ENCODE measurements around the gene MEGF11.

The MEGF11 gene

DNA sequence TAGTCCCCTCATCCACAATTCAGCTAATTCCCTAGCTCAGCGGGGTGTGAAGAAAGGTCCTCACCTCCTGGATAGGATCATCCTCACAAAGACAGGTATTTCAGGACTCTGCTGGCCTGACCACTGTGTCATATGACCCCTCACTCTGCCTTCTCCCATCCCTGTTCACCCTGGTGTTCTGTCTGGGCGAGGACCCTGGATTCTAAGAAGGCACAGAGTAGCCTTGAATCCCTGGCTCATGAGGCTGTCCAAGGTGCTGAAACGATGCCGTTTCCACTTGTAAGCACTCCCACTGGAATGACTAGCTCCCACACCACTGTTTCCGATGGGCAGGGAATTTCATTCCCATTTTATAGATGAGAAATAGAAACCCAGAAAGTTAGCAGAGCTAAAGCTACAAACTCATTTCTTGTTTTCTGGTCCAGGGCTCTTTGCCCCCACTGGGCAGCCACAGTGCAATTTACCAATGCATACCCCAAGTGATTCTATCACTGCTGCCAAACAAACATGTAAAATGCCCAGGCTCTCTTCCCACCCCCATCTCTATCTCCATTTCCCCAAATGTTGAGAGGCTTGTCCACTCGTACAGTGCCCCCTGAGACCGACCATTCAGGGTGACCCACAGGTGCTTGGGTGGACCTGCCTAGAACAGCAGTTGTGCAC, 301.0 kb downstream of the MEGF11 start:
- no peaks in the 10 kb centered on the region for H3K9me3 ChIP-seq (ENCODE audit: low read length)
- H3K9me2 ChIP-seq (ENCODE audit: low read depth, low read length) = no peaks in the 10 kb centered on the region
- no peaks in the 10 kb centered on the region for H3K79me2 ChIP-seq (ENCODE audit: insufficient read depth, low read length)
- no peaks in the 10 kb centered on the region for H3K36me3 ChIP-seq (ENCODE audit: insufficient read depth, low read length)
- TF ChIP-seq, protein P1, sequence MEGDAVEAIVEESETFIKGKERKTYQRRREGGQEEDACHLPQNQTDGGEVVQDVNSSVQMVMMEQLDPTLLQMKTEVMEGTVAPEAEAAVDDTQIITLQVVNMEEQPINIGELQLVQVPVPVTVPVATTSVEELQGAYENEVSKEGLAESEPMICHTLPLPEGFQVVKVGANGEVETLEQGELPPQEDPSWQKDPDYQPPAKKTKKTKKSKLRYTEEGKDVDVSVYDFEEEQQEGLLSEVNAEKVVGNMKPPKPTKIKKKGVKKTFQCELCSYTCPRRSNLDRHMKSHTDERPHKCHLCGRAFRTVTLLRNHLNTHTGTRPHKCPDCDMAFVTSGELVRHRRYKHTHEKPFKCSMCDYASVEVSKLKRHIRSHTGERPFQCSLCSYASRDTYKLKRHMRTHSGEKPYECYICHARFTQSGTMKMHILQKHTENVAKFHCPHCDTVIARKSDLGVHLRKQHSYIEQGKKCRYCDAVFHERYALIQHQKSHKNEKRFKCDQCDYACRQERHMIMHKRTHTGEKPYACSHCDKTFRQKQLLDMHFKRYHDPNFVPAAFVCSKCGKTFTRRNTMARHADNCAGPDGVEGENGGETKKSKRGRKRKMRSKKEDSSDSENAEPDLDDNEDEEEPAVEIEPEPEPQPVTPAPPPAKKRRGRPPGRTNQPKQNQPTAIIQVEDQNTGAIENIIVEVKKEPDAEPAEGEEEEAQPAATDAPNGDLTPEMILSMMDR (IDR thresholded peaks at IDR 0.05; ENCODE audit: low read length) = no peak
- TF ChIP-seq EZH2 (IDR thresholded peaks at IDR 0.05; ENCODE audit: borderline replicate concordance, low read length) = no peak
- H3K4me2 ChIP-seq (ENCODE audit: low read length) = no peak overlapping the region
- H2AFZ ChIP-seq (ENCODE audit: low read length) = no peak overlapping the region
- peaks cover 32% of the 10 kb centered on the region for H3K4me1 ChIP-seq (ENCODE audit: insufficient read depth, low read length, severe bottlenecking)
- no peak overlapping the region for H3K4me3 ChIP-seq (ENCODE audit: low read depth, low read length, poor library complexity, severe bottlenecking)
- H3F3A ChIP-seq (ENCODE audit: insufficient read depth, low read length) = no peaks in the 10 kb centered on the region
- no peak overlapping the region for H3K27ac ChIP-seq (ENCODE audit: low read depth, low read length, poor library complexity, severe bottlenecking)
- H3K9ac ChIP-seq (ENCODE audit: low read length) = no peak overlapping the region
- no peaks in the 10 kb centered on the region for H4K20me1 ChIP-seq (ENCODE audit: insufficient read depth, low read length)
- H3K27me3 ChIP-seq (ENCODE audit: insufficient read depth, low read length) = no peaks in the 10 kb centered on the region

DNA sequence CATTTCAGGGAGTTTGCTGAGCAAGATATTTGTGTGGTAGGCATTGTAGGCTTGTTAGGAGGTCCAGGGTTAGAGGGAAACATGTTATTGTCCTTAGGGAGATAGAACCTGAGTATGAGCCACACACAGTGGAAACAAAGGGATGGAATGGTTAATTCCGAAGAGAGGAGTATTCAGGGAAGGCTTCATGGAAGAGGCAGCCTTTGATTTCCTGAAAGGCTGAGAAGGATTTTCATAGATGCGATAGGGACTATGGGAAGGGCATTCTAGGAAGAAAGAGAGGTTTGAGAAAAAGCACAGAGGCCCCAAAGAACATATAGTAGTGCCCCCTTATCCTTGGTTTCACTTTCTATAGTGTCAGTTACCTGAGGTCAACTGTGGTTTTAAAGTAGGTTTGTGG, 302.5 kb downstream of the MEGF11 start:
- Histone ChIP-seq H3K4me2 (ENCODE audit: low read length) (no peak overlapping the region), H3K4me1 (ENCODE audit: insufficient read depth, low read length, severe bottlenecking) (peaks cover 23% of the 10 kb centered on the region), H3K27ac (ENCODE audit: low read depth, low read length, poor library complexity, severe bottlenecking) (no peak overlapping the region), H3K79me2 (ENCODE audit: insufficient read depth, low read length) (no peaks in the 10 kb centered on the region), H3K9me2 (ENCODE audit: low read depth, low read length) (no peaks in the 10 kb centered on the region), H3K4me3 (ENCODE audit: low read depth, low read length, poor library complexity, severe bottlenecking) (no peak overlapping the region), H3K9ac (ENCODE audit: low read length) (no peak overlapping the region), H4K20me1 (ENCODE audit: insufficient read depth, low read length) (no peaks in the 10 kb centered on the region), H3K9me3 (ENCODE audit: low read length) (no peaks in the 10 kb centered on the region), H3K36me3 (ENCODE audit: insufficient read depth, low read length) (no peaks in the 10 kb centered on the region), H2AFZ (ENCODE audit: low read length) (no peak overlapping the region), H3K27me3 (ENCODE audit: insufficient read depth, low read length) (no peaks in the 10 kb centered on the region), H3F3A (ENCODE audit: insufficient read depth, low read length) (no peaks in the 10 kb centered on the region)
- no peak for TF ChIP-seq EZH2 (IDR thresholded peaks at IDR 0.05; ENCODE audit: borderline replicate concordance, low read length)
- TF ChIP-seq, protein P1 (IDR thresholded peaks at IDR 0.05; ENCODE audit: low read length) = no peak

DNA sequence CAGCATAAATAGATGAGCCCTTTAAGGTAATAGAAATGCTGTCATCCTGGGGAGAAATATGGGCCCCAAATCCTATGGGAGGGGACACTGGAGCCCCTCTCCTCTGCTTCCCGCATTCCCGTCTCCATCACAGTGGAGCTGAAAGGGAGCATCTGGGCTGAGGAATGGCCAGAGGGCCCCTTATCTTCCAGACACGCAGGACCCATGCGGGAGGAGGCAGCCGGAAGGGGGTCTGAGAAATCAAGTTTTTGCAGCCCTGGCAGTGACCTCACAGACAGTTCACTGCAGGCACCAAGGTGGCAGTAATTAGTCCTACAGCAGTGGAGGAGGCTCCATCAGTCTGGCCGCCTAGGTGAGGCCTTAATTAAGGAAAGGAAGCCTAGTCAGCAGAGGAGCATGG, 304.1 kb downstream of the MEGF11 start:
- H3F3A ChIP-seq (ENCODE audit: insufficient read depth, low read length) = no peaks in the 10 kb centered on the region
- no peak overlapping the region for H3K4me3 ChIP-seq (ENCODE audit: low read depth, low read length, poor library complexity, severe bottlenecking)
- no peaks in the 10 kb centered on the region for H3K9me2 ChIP-seq (ENCODE audit: low read depth, low read length)
- no peak overlapping the region for H2AFZ ChIP-seq (ENCODE audit: low read length)
- no peak for TF ChIP-seq EZH2 (IDR thresholded peaks at IDR 0.05; ENCODE audit: borderline replicate concordance, low read length)
- TF ChIP-seq, protein P1 (IDR thresholded peaks at IDR 0.05; ENCODE audit: low read length) = no peak
- no peak overlapping the region for H3K9ac ChIP-seq (ENCODE audit: low read length)
- H3K9me3 ChIP-seq (ENCODE audit: low read length) = no peaks in the 10 kb centered on the region
- no peaks in the 10 kb centered on the region for H4K20me1 ChIP-seq (ENCODE audit: insufficient read depth, low read length)
- H3K36me3 ChIP-seq (ENCODE audit: insufficient read depth, low read length) = no peaks in the 10 kb centered on the region
- peaks cover 12% of the 10 kb centered on the region for H3K4me1 ChIP-seq (ENCODE audit: insufficient read depth, low read length, severe bottlenecking)
- no peak overlapping the region for H3K27ac ChIP-seq (ENCODE audit: low read depth, low read length, poor library complexity, severe bottlenecking)
- H3K4me2 ChIP-seq (ENCODE audit: low read length) = no peak overlapping the region
- no peaks in the 10 kb centered on the region for H3K27me3 ChIP-seq (ENCODE audit: insufficient read depth, low read length)
- H3K79me2 ChIP-seq (ENCODE audit: insufficient read depth, low read length) = no peaks in the 10 kb centered on the region
